Keratinocyte (primary cell): ENCODE measurements around the gene LPAR5. TPM values are rescaled to one million over a fixed set of nuclear protein-coding genes. Genes with fewer than 3 reads are reported as not detected.

Experiments
- DNase-seq: peaks from one replicate; pipeline ENCODE4 v3.0.0-alpha.2; 2011; ENCODE audit warnings: low read depth, missing footprints, low spot score
- FAIRE-seq: peaks from 2 replicates; lab custom pipeline; 2011; peaks lifted over from hg19 to GRCh38; lab: Jason Lieb, UNC
- H2AFZ ChIP-seq: 2 replicates; pipeline ENCODE4 v1.6.0; 2012; ENCODE audit warnings: low read length, control low read depth, inconsistent platforms; ENCODE audit not compliant: control insufficient read depth
- H3K27ac ChIP-seq: 2 replicates; pipeline ENCODE4 v1.5.1; 2011; ENCODE audit warnings: low read length; ENCODE audit not compliant: control insufficient read depth, insufficient read depth
- H3K27me3 ChIP-seq: 3 replicates; pipeline ENCODE4 v1.6.0; 2011; ENCODE audit warnings: low read length; ENCODE audit not compliant: control insufficient read depth, insufficient read depth; ENCODE audit errors: extremely low read depth
- H3K36me3 ChIP-seq, 2 experiments: 2 replicates in 1 of 2; 3 replicates in 1 of 2; pipeline ENCODE4 v1.5.1; 2011; ENCODE audit warnings: low read length in 2 of 2, mild to moderate bottlenecking in 1 of 2; ENCODE audit not compliant: control insufficient read depth in 2 of 2, insufficient read depth in 2 of 2; ENCODE audit errors: extremely low read depth in 1 of 2
- H3K4me1 ChIP-seq: 3 replicates; pipeline ENCODE4 v1.5.1; 2011; ENCODE audit warnings: low read length; ENCODE audit not compliant: control insufficient read depth, insufficient read depth; ENCODE audit errors: extremely low read depth
- H3K4me2 ChIP-seq: 3 replicates; pipeline ENCODE4 v1.6.0; 2011; ENCODE audit warnings: low read depth, low read length; ENCODE audit not compliant: control insufficient read depth, insufficient read depth; ENCODE audit errors: extremely low read depth
- H3K4me3 ChIP-seq, 3 experiments: fragments of 200-600 bp in 1 of 3; sonication (generic) in 1 of 3; 2 replicates in 2 of 3; 3 replicates in 1 of 3; pipeline ENCODE4 v1.5.1; 2011 to 2016; ENCODE audit warnings: low read length in 3 of 3, mild to moderate bottlenecking in 3 of 3, control low read depth in 2 of 3, inconsistent platforms in 1 of 3, low read depth in 1 of 3, mixed read lengths in 1 of 3, mixed run types in 1 of 3, moderate library complexity in 1 of 3; ENCODE audit not compliant: control insufficient read depth in 2 of 3, insufficient read depth in 2 of 3; ENCODE audit errors: extremely low read depth in 1 of 3
- H3K79me2 ChIP-seq: 2 replicates; pipeline ENCODE4 v1.6.0; 2012; ENCODE audit warnings: low read length; ENCODE audit not compliant: control insufficient read depth, insufficient read depth
- H3K9ac ChIP-seq: 3 replicates; pipeline ENCODE4 v1.6.0; 2011; ENCODE audit warnings: low read length; ENCODE audit not compliant: control insufficient read depth, insufficient read depth; ENCODE audit errors: extremely low read depth
- H3K9me1 ChIP-seq: 3 replicates; pipeline ENCODE4 v1.6.0; 2011; ENCODE audit warnings: low read length; ENCODE audit not compliant: control insufficient read depth, insufficient read depth; ENCODE audit errors: extremely low read depth
- H3K9me3 ChIP-seq: 2 replicates; pipeline ENCODE4 v1.5.1; 2012; ENCODE audit warnings: low read depth, low read length; ENCODE audit not compliant: control insufficient read depth
- H4K20me1 ChIP-seq: 3 replicates; pipeline ENCODE4 v1.6.0; 2011; ENCODE audit warnings: low read length; ENCODE audit not compliant: control insufficient read depth, insufficient read depth; ENCODE audit errors: extremely low read depth
- EZH2 ChIP-seq: IDR thresholded peaks from one replicate; pipeline ENCODE4 v1.6.1; 2012; ENCODE audit warnings: inconsistent platforms, mild to moderate bottlenecking, low read length, moderate library complexity
- dilution Hi-C: fragments of 300-500 bp; cut with MboI; formaldehyde crosslinking; loops from one replicate; pipeline ENCODE4 v1.7.0; 2020; ENCODE audit warnings: low sequenced_read_pairs; ENCODE audit not compliant: extremely low pct_ligation_motif_present
- polyA plus RNA-seq, 5 experiments: library from polyadenylated mRNA; depleted of rRNA in 3 of 5; stranded (reverse) in 3 of 5; stranded (forward) in 1 of 5; unstranded in 1 of 5; fragments of >200 nt; gene quantifications; 1 replicate in 1 of 5; 2 replicates in 3 of 5; 3 replicates in 1 of 5; pipeline versions ENCODE4 v1.2.1 to v1.2.3, GENCODE V29; 2011 to 2012; ENCODE audit warnings: missing spikeins in 2 of 5, low read depth in 1 of 5, low replicate concordance in 1 of 5
- TF ChIP-seq, protein P1 (sequence below), 3 experiments: IDR thresholded peaks in 1 of 3; conservative IDR thresholded peaks in 1 of 3; optimal IDR thresholded peaks in 1 of 3; 2 replicates in 2 of 3; 3 replicates in 1 of 3; pipeline versions ENCODE3 to v1.5.1; 2011; ENCODE audit warnings: low read length in 3 of 3, mild to moderate bottlenecking in 3 of 3, moderate library complexity in 2 of 3, control low read depth in 1 of 3, inconsistent platforms in 1 of 3; ENCODE audit not compliant: insufficient read depth in 2 of 3; ENCODE audit errors: extremely low read depth in 1 of 3

Gene LPAR5
- polyA plus RNA-seq, 1 donor (not counting 4 experiments of a cell fraction or from before 2014, with no cell fraction given): 8.3 TPM

- H3K79me2 ChIP-seq: no peaks in the 10 kb centered on the region
- peaks cover 16% of the 10 kb centered on the region for H3K4me1 ChIP-seq
- dilution Hi-C loops: no loop called here
- DNase-seq: no peak
- no peaks in the 10 kb centered on the region for H3K36me3 ChIP-seq
- no peaks in the 10 kb centered on the region for H3K27me3 ChIP-seq
- H3K9me1 ChIP-seq: no peaks in the 10 kb centered on the region
- TF ChIP-seq, protein P1, sequence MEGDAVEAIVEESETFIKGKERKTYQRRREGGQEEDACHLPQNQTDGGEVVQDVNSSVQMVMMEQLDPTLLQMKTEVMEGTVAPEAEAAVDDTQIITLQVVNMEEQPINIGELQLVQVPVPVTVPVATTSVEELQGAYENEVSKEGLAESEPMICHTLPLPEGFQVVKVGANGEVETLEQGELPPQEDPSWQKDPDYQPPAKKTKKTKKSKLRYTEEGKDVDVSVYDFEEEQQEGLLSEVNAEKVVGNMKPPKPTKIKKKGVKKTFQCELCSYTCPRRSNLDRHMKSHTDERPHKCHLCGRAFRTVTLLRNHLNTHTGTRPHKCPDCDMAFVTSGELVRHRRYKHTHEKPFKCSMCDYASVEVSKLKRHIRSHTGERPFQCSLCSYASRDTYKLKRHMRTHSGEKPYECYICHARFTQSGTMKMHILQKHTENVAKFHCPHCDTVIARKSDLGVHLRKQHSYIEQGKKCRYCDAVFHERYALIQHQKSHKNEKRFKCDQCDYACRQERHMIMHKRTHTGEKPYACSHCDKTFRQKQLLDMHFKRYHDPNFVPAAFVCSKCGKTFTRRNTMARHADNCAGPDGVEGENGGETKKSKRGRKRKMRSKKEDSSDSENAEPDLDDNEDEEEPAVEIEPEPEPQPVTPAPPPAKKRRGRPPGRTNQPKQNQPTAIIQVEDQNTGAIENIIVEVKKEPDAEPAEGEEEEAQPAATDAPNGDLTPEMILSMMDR (optimal IDR thresholded peaks at IDR 0.05 in 1 of 3, IDR thresholded peaks at IDR 0.05 in 1 of 3, conservative IDR thresholded peaks at IDR 0.05 in 1 of 3; ENCODE audit: extremely low read depth in 1 of 3, insufficient read depth in 2 of 3, low read length in 3 of 3): no peak
- TF ChIP-seq EZH2: no peak
- H3K9ac ChIP-seq: no peak overlapping the region
- peak overlapping the region; percentile 18 for H3K27ac ChIP-seq
- no peaks in the 10 kb centered on the region for H3K9me3 ChIP-seq
- peak overlapping the region in 1 of 3 experiments; percentile 17 for H3K4me3 ChIP-seq
- peak overlapping the region; percentile 64 for H2AFZ ChIP-seq
- no peak for FAIRE-seq
- H4K20me1 ChIP-seq: no peaks in the 10 kb centered on the region
- peak overlapping the region; percentile 54 for H3K4me2 ChIP-seq
These were observed 22.6 kb downstream of the LPAR5 start for GRCh38 chr12:6613015-6613775.

- Histone ChIP-seq H3K4me3 (no peak overlapping the region), H3K4me2 (peak overlapping the region; percentile 54), H3K79me2 (no peaks in the 10 kb centered on the region), H3K4me1 (peaks cover 21% of the 10 kb centered on the region), H3K27ac (no peak overlapping the region), H3K9me3 (no peaks in the 10 kb centered on the region), H4K20me1 (no peaks in the 10 kb centered on the region), H3K27me3 (no peaks in the 10 kb centered on the region), H3K9ac (no peak overlapping the region), H3K36me3 (no peaks in the 10 kb centered on the region), H3K9me1 (no peaks in the 10 kb centered on the region), H2AFZ (peak overlapping the region; percentile 27)
- dilution Hi-C loops: no loop called here
- TF ChIP-seq, protein P1 (optimal IDR thresholded peaks at IDR 0.05 in 1 of 3, IDR thresholded peaks at IDR 0.05 in 1 of 3, conservative IDR thresholded peaks at IDR 0.05 in 1 of 3; ENCODE audit: extremely low read depth in 1 of 3, insufficient read depth in 2 of 3, low read length in 3 of 3): no peak
- no peak for TF ChIP-seq EZH2
- no peak for FAIRE-seq
- no peak for DNase-seq
These were observed 23.1 kb downstream of the LPAR5 start for GRCh38 chr12:6612652-6613014.
